ENCODE results near the gene PHF20. TPM values are rescaled to one million over a fixed set of nuclear protein-coding genes. Genes with fewer than 3 reads are reported as not detected.
"Not testable (repeated sequence)": the region's sequence is repeated elsewhere in the genome, so short reads cannot be mapped to it uniquely, and the experiment has no call there.

Gene PHF20
- total RNA-seq, 1 donor from 2014 or later = 53.8 TPM

- no peak for DNase-seq
- Mint-ChIP-seq H3K27ac (no peak overlapping the region), H3K9me3 (no peaks in the 10 kb centered on the region), H3K4me1 (peaks cover 2% of the 10 kb centered on the region), H3K36me3 (ENCODE audit: low read depth) (no peaks in the 10 kb centered on the region), H3K27me3 (peaks cover 9% of the 10 kb centered on the region), H3K4me3 (no peak overlapping the region)
- intact Hi-C loops (cut with micrococcal nuclease) = no loop called here
Observed at GRCh38 chr20:35756404-35756803, 15.4 kb upstream of the PHF20 start.

- Mint-ChIP-seq H3K9me3 (no peaks in the 10 kb centered on the region), H3K36me3 (ENCODE audit: low read depth) (no peaks in the 10 kb centered on the region), H3K4me3 (no peak overlapping the region), H3K4me1 (peaks cover 2% of the 10 kb centered on the region), H3K27ac (no peak overlapping the region), H3K27me3 (peaks cover 9% of the 10 kb centered on the region)
- intact Hi-C loops (cut with micrococcal nuclease) = no loop called here
- DNase-seq = no peak
Observed at GRCh38 chr20:35757098-35757705, 14.6 kb upstream of the PHF20 start.

GRCh38 chr20:35761548-35761947, 10.3 kb upstream of the PHF20 start:
- H3K36me3 Mint-ChIP-seq (ENCODE audit: low read depth); H3K27ac Mint-ChIP-seq; H3K4me1 Mint-ChIP-seq: not testable (repeated sequence)

GRCh38 chr20:35762461-35762860, 9.4 kb upstream of the PHF20 start:
- Mint-ChIP-seq H3K27ac (no peak overlapping the region), H3K27me3 (peaks cover 1% of the 10 kb centered on the region), H3K9me3 (no peaks in the 10 kb centered on the region), H3K36me3 (ENCODE audit: low read depth) (no peaks in the 10 kb centered on the region), H3K4me1 (peaks cover 4% of the 10 kb centered on the region), H3K4me3 (no peak overlapping the region)
- intact Hi-C loops (cut with micrococcal nuclease) = no loop called here
- no peak for DNase-seq

More at GRCh38 chr20:35761548-35761947, 10.3 kb upstream of the PHF20 start:
- intact Hi-C loops (cut with micrococcal nuclease); H3K27me3 Mint-ChIP-seq; H3K9me3 Mint-ChIP-seq; H3K4me3 Mint-ChIP-seq; DNase-seq: not testable (repeated sequence)

- H3K4me1 Mint-ChIP-seq = peaks cover 21% of the 10 kb centered on the region
Observed at GRCh38 chr20:35764936-35765335, 6.9 kb upstream of the PHF20 start.

GRCh38 chr20:35766843-35767242, 5.0 kb upstream of the PHF20 start:
- Mint-ChIP-seq H3K9me3 (peaks cover 9% of the 10 kb centered on the region), H3K4me1 (peaks cover 31% of the 10 kb centered on the region), H3K27ac (no peak overlapping the region)

More at GRCh38 chr20:35764936-35765335, 6.9 kb upstream of the PHF20 start:
- H3K27me3 Mint-ChIP-seq; H3K4me3 Mint-ChIP-seq; H3K27ac Mint-ChIP-seq; H3K9me3 Mint-ChIP-seq; intact Hi-C loops (cut with micrococcal nuclease); H3K36me3 Mint-ChIP-seq (ENCODE audit: low read depth); DNase-seq: not testable (repeated sequence)

GRCh38 chr20:35767683-35768481, 3.9 kb upstream of the PHF20 start:
- Mint-ChIP-seq H3K4me1 (peaks cover 31% of the 10 kb centered on the region), H3K27ac (peak overlapping the region; percentile 99), H3K27me3 (no peaks in the 10 kb centered on the region), H3K4me3 (peak overlapping the region; percentile 90), H3K36me3 (ENCODE audit: low read depth) (peaks cover 5% of the 10 kb centered on the region), H3K9me3 (peaks cover 9% of the 10 kb centered on the region)
- intact Hi-C loops (cut with micrococcal nuclease) = no loop called here
- peak; percentile 91 for DNase-seq

More at GRCh38 chr20:35766843-35767242, 5.0 kb upstream of the PHF20 start:
- intact Hi-C loops (cut with micrococcal nuclease) = no loop called here
- no peak overlapping the region for H3K4me3 Mint-ChIP-seq
- H3K36me3 Mint-ChIP-seq (ENCODE audit: low read depth) = peaks cover 5% of the 10 kb centered on the region
- H3K27me3 Mint-ChIP-seq = peaks cover 1% of the 10 kb centered on the region
- no peak for DNase-seq

DNA sequence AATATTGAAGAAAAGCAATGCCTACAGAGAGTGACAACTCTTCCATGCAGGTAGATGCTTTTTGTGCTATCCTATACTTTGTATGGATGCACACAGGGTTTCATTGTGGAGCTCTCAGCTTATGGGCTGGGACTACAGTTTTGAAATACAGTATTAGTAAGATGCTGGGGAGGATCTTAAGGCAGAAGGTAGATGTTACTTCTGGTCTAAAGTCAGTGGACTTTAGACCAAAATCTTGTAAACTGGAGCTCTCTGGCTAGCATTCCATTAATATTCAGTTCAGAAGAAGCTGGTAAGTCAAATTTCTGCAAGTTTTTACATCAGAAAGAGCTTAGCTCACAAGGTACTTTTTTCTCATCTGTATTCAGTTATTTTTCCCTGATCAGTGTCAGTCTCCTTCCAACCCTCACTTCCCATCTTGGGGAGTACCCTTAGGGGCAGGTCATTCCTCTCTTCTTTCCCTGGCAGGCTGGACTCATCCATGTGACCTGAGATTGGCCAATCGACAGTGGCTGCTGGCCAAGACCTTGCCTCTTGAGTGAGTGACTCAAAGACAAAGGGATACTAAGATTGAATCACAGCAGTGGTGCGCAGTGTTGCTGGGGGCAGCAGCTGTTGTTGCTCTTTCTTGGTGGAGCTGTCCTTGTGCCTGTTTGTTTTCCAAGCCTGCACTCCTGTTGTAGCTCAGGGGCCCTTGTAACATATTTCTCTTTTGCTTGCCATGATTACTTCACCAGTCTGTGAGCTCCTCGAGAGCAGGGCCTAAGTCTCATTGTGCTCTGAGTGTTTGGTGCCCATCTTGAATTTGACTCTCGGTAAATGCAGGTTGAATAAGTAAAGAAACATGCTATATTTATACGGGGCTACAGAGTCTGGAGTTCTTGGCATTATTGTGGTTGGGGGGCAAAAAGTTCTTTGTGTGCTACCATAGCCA, 2.8 kb upstream of the PHF20 start:
- intact Hi-C loops (cut with micrococcal nuclease) = no loop called here
- peaks cover 40% of the 10 kb centered on the region for H3K4me1 Mint-ChIP-seq
- H3K4me3 Mint-ChIP-seq = peak overlapping the region; percentile 7
- peaks cover 9% of the 10 kb centered on the region for H3K9me3 Mint-ChIP-seq
- H3K27me3 Mint-ChIP-seq = no peaks in the 10 kb centered on the region
- peak overlapping the region; percentile 99 for H3K27ac Mint-ChIP-seq
- peak; percentile 76 for DNase-seq
- H3K36me3 Mint-ChIP-seq (ENCODE audit: low read depth) = peaks cover 10% of the 10 kb centered on the region

GRCh38 chr20:35771367-35771688, 487 bp upstream of the PHF20 start:
- intact Hi-C loops (cut with micrococcal nuclease) = loop anchor here (5.0 to 10.0 kb wide), 3 partner anchors 154 to 693 kb away; partner anchors contain the start of gene SPAG4
- Mint-ChIP-seq H3K27me3 (no peaks in the 10 kb centered on the region), H3K27ac (peak overlapping the region; percentile 93), H3K36me3 (ENCODE audit: low read depth) (peaks cover 15% of the 10 kb centered on the region), H3K9me3 (peaks cover 9% of the 10 kb centered on the region), H3K4me3 (peak overlapping the region; percentile 76), H3K4me1 (peaks cover 46% of the 10 kb centered on the region)
- DNase-seq = no peak

DNA sequence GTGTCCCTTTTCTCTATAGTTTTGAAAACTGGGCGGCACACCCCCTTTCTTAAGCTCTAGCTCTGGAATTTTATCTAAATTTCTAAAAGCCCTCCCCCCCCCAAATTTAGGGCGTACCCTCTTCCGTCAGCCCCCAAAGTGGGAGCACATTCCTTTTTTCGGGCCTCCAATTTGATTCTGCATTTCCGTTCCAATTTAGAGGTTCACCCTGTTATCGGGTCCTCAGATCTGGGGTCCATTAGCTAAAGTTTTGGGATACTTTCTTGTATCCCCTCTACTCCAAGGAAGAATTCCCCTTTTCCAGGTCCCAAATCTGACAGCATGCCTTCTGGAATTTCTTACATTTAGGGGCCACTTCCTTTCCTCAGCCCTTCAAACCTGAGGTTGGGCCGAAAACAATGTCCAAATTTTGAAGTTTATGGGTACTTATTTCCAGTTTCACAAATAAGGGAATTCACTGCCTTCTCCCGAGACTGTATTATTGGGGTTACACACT, 796 bp downstream of the PHF20 start:
- no peaks in the 10 kb centered on the region for H3K27me3 Mint-ChIP-seq
- DNase-seq = no peak
- H3K27ac Mint-ChIP-seq = peak overlapping the region; percentile 88
- H3K36me3 Mint-ChIP-seq (ENCODE audit: low read depth) = peaks cover 22% of the 10 kb centered on the region
- peaks cover 9% of the 10 kb centered on the region for H3K9me3 Mint-ChIP-seq
- H3K4me3 Mint-ChIP-seq = peak overlapping the region; percentile 81
- H3K4me1 Mint-ChIP-seq = peaks cover 52% of the 10 kb centered on the region
- intact Hi-C loops (cut with micrococcal nuclease) = loop anchor here (1.0 to 10.0 kb wide), 6 partner anchors 30 to 692 kb away; partner anchors contain the start of genes NFS1, RBM39, ROMO1 and SCAND1

DNA sequence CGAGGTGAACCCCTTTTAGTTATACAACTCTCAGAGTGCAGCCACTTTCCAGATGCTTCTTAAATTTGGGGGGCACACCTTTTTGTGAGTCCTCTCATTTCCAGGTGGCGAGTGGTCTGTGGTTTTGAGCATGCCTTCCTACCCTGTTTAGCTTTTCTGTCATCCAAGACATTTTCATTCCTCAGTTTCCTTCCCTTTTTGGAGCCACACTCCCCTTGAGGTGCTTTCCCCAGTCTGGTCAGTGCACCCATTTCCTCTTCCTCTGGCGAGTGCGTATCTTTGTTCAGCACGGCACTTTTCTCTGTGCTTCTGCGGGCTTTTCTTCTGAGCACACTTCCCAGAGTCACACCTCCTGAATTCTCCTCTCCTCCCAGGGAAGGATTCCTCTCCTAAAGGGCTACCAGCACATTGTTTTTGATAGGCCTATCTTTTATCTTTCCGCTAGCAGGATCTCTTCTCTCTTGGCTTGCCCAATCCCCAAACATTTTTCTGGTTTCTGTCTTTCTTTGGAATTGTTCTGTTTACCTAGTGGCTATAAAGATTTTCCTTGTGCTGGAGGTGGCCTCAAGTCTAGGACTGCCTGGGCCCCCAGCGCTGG, 1.4 kb downstream of the PHF20 start:
- intact Hi-C loops (cut with micrococcal nuclease) = loop anchor here (2.0 to 10.0 kb wide), 5 partner anchors 74 to 692 kb away; partner anchors contain the start of genes NFS1, ROMO1, SCAND1 and SPAG4

GRCh38 chr20:35774391-35774790, 2.6 kb downstream of the PHF20 start:
- H3K4me3 Mint-ChIP-seq = peak overlapping the region; percentile 81
- peaks cover 35% of the 10 kb centered on the region for H3K4me1 Mint-ChIP-seq
- no peaks in the 10 kb centered on the region for H3K27me3 Mint-ChIP-seq
- peaks cover 25% of the 10 kb centered on the region for H3K36me3 Mint-ChIP-seq (ENCODE audit: low read depth)
- DNase-seq = no peak
- intact Hi-C loops (cut with micrococcal nuclease) = loop anchor here (5.0 to 10.0 kb wide), 3 partner anchors 157 to 690 kb away; partner anchors contain the start of gene SPAG4
- peak overlapping the region; percentile 88 for H3K27ac Mint-ChIP-seq
- H3K9me3 Mint-ChIP-seq = peaks cover 6% of the 10 kb centered on the region

More for the DNA sequence above, 1.4 kb downstream of the PHF20 start:
- peak overlapping the region; percentile 81 for H3K4me3 Mint-ChIP-seq
- H3K9me3 Mint-ChIP-seq = peaks cover 6% of the 10 kb centered on the region
- peaks cover 46% of the 10 kb centered on the region for H3K4me1 Mint-ChIP-seq
- H3K27me3 Mint-ChIP-seq = no peaks in the 10 kb centered on the region
- DNase-seq = peak; percentile 85
- peak overlapping the region; percentile 88 for H3K27ac Mint-ChIP-seq
- peaks cover 21% of the 10 kb centered on the region for H3K36me3 Mint-ChIP-seq (ENCODE audit: low read depth)

All from activated CD4-positive, alpha-beta T cell treated with anti-CD3 and anti-CD28 coated beads, Interleukin-2, amount 10 ng/mL, durations not matched to agents 24 days and 14 days (primary cell).